ENCODE results near the gene CHAC2.
"Not testable (repeated sequence)": the region's sequence is repeated elsewhere in the genome, so short reads cannot be mapped to it uniquely, and the experiment has no call there.

CHAC2 gene

GRCh38 chr2:53767405-53768241 lies at the start of gene CHAC2:
TSS of gene CHAC2 (plus strand) at chr2:53767804. CDS start at chr2:53767887, 83 bp downstream.
- DNase-seq, result peak; percentile 79

GRCh38 chr2:53720944-53721343 lies 46.7 kb upstream of the CHAC2 start:
- not testable (repeated sequence) for DNase-seq

GRCh38 chr2:53724536-53724935 lies 43.1 kb upstream of the CHAC2 start:
- no peak for DNase-seq

DNA sequence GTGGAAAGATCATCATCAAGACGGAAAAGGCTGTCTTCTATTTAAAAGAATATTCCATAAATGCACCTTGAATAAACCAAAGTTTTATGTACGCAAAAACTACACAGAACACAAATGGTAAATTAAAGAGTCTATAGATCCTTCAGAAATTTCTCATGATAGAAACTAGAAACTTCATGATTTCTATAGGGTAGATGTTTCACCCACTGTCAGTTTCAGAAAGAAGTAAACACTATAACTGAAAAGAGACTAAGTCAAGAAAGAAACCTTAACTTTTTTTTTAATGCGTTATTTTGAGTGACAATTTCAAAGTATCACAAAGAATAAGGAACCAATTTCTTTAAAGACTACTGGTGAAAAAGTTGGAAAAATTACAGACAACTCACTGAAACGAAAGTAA lies 41.9 kb upstream of the CHAC2 start:
- DNase-seq, result no peak

DNA sequence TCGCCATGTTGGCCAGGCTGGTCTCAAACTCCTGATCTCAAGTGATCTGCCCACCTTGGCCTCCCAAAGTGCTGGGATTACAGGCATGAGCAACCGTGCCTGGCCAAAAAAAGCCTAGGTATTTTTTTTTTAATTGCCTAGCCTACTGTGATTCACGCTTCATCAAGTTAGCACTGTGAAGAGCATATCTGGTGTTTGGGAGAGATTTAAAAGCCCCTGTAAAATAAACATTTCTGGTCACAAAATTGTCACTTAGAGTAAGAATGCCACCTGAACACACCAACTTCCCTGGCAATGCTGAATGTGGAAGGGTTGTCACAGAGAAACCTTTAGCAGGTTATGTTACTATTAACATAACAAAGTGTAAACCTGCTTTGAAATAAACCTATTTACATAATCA lies 39.7 kb upstream of the CHAC2 start:
- DNase-seq, result no peak

- DNase-seq, result no peak
These were observed 38.4 kb upstream of the CHAC2 start for GRCh38 chr2:53729143-53729762.

GRCh38 chr2:53737091-53737490 lies 30.5 kb upstream of the CHAC2 start:
- no peak for DNase-seq

DNA sequence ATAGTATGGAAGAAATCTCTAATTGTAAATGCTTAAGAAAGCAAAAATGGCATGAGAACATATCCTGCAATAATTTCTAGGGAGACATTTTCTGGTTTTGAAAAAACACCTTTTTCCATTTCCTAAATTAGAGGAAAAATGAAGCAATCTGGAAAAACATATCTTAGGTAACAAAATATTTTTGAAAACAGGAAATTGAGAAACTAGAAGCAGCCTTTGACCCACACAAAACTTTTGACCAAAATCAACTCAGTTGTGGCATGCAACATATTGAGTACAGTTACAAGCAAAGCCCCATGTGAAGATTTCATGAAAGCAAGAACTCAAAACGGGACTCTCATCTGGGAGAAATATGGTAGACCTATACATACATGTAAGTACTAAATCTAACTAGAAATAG lies 28.6 kb upstream of the CHAC2 start:
- DNase-seq, result no peak

GRCh38 chr2:53740170-53740569 lies 27.4 kb upstream of the CHAC2 start:
- DNase-seq, result peak; percentile 20

DNA sequence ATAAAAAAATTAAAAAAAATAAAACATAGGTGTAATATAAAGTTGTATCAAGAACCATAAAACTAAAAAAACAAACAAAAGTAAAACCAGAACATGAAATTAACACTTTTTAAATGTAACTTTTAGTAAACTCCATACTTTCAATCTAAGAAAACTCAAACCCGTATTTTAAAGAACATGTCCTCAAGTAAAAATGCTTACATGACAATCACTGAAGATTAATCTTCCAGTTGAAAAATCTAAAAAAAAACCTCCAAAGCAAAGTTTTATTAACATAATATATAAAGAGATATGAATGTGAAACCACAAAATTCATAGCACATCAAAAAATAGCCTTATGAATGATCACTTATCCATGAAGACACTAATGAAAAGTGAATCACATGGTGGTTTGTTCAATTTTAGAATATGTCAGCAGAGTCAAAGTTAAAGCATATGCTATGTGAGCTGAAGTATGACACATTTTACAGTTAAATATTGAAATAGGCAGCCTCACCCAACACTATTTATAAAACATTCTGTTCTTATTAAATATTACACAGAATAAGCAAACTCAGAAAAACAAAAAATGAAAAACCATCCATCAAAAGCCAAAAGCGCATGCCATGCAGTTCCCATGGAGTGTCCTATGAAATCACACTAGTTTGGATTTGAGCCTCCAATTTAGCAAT lies 23.1 kb upstream of the CHAC2 start:
- no peak for DNase-seq

- DNase-seq, result no peak
These were observed 17.4 kb upstream of the CHAC2 start for GRCh38 chr2:53750041-53750768.

DNA sequence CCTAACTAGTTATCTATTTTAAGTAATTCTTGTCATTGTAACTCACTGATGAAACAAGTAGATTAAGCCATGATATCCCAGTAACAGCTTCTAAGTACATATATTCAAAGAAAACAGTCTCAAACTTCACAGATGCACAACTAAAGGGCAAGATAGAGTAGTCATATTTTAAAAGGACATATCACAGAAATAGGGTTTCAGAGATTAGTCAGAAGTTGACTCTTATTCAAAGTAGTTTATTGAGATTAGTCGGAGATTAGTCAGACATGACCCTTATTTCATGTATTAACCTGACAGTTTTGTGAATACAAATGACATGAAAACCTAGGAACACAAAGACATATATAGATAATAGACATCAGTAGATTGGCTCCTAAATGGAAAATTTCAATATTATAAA lies 15.9 kb upstream of the CHAC2 start:
- DNase-seq, result no peak

DNA sequence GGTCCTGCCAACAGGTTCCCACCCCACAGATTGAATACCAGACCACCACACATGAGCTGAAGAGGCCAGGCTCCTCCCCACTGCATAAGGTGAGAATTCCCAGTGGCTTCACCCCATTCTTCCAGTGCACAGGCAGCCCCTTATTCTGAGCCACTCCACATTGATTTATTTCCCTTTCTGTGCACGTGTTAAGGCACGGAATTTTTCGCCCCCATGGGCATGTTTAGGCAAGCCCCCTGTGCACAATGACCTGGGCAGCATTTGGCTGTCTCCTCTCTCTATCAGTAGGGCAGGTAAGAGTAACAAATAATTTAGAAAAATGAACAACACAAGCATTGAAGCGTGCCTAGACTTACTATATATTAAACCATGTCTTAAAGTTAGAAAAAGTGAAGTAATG lies 15.2 kb upstream of the CHAC2 start:
- DNase-seq, result no peak

GRCh38 chr2:53753041-53753440 lies 14.6 kb upstream of the CHAC2 start:
- no peak for DNase-seq

DNA sequence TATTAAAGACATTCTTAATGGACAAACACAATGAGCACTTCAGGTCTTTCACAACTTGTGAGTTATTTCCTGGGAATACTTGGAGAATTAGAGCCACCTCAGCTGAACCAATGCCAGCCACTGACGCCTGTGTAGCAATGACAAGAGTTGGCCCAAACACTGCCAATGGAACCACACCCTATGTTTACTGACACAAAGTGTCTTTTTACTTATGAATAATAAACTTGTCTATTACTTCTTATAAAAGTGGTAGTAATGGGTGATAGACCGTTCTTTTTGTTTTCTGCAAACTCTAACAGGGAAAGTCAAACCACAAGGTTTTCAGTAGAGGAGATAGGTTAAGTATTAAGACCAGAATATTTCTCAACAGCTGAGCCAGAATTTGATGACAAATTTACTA lies 12.5 kb upstream of the CHAC2 start:
- DNase-seq, result no peak

GRCh38 chr2:53756644-53757043 lies 11.0 kb upstream of the CHAC2 start:
- no peak for DNase-seq

GRCh38 chr2:53757206-53757605 lies 10.4 kb upstream of the CHAC2 start:
- not testable (repeated sequence) for DNase-seq

DNA sequence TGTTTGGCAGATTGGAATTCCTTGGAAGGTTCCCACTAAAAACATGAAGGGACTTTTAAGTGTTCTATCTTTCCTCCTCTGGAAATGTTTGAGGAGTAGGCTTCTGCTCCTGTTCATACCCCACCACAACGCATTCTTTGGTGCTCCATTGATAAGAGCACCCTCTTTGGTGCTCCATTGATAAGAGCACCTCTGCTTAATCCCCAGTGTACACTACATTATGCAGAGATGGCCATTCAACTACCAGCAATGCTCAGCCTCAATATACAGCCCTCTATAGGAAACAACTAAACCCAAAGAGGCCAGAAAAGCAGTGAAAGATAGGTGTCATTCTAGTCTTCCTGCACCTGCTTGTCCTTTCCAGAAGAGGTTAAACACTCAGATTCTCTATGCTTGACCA lies 1.8 kb upstream of the CHAC2 start:
- no peak for DNase-seq

DNA sequence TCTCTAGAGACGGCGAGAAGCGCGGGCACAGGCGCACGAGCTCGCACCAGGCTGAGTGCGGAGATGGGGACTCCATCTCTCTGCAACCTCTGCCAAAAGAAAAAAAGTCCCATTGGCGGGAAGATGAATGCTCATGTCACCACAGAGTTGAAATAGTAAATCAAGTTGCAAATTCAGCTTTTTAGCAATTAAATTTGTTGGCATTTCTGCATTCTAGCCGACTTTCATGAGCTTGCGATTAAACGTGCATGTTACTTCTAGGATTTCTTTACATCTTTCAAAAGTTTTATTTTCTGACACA lies 588 bp downstream of the CHAC2 start:
- no peak for DNase-seq

GRCh38 chr2:53769318-53769945 lies 1.8 kb downstream of the CHAC2 start:
- no peak for DNase-seq

- no peak for DNase-seq
These were observed 2.7 kb downstream of the CHAC2 start for GRCh38 chr2:53770264-53770663.

DNA sequence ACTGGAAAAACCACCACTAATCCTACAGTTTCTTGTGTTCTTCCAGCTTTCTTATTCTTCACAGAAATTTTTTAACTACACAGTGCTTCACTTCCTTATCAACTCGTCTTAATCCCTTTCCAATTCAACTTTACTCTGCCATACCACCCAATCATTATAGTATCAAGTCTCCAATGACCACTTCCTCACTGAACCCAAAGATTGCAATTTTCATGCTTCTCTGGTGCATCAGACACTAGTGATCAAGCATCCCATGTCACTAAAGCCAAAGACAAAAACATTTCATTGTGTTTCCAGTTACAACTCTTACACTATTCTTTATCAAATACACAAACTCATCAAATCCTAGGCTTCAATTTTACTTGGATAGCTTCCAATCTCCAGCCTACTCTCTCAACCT lies 9.5 kb downstream of the CHAC2 start:
- no peak for DNase-seq

DNA sequence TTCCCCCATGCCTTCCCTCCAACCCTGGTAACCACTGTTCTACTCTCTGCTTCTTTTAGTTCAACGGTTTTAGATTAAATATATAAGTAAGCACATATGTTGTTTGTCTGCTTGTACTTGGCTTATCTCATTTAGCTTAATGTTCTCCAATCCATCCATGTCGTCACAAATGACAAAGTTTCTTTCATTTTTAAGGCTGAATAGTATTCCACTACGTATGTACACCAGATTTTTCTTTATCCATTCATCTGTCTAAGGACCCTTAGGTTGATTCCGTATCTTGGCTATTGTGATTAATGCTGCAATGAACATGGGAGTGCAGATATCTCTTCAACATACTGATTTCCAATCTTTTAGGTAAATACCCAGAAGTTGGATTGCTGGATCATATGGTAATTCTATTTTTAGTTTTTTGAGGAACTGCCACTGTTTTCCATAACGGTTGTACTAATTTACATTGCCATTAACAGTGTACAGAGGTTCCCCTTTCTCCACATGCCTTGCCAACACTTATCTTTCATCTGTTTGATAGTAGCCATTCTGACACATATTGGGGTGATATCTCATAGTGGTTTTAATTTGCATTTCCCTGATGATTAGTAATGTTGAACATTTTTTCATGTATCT lies 11.0 kb downstream of the CHAC2 start:
- no peak for DNase-seq
